LNCaP clone FGC (cell line): ENCODE data around the gene GNB1.

Source experiments
- DNase-seq: peaks from one replicate; pipeline ENCODE4 v3.0.0-alpha.2; 2011; ENCODE audit warnings: low read depth
- H3K4me3 ChIP-seq: 2 replicates; pipeline ENCODE4 v1.5.1; 2011; ENCODE audit warnings: mild to moderate bottlenecking, low read depth, low read length, control low read depth
- TF ChIP-seq, protein P1 (sequence below): IDR thresholded peaks from 2 replicates; pipeline ENCODE4 v1.5.1; 2012; ENCODE audit warnings: mild to moderate bottlenecking; ENCODE audit not compliant: control insufficient read depth, insufficient read depth; ENCODE audit errors: extremely low read depth

The GNB1 gene

GRCh38 chr1:1778663-1779319, 112.1 kb downstream of the GNB1 start:
- TF ChIP-seq, protein P1, sequence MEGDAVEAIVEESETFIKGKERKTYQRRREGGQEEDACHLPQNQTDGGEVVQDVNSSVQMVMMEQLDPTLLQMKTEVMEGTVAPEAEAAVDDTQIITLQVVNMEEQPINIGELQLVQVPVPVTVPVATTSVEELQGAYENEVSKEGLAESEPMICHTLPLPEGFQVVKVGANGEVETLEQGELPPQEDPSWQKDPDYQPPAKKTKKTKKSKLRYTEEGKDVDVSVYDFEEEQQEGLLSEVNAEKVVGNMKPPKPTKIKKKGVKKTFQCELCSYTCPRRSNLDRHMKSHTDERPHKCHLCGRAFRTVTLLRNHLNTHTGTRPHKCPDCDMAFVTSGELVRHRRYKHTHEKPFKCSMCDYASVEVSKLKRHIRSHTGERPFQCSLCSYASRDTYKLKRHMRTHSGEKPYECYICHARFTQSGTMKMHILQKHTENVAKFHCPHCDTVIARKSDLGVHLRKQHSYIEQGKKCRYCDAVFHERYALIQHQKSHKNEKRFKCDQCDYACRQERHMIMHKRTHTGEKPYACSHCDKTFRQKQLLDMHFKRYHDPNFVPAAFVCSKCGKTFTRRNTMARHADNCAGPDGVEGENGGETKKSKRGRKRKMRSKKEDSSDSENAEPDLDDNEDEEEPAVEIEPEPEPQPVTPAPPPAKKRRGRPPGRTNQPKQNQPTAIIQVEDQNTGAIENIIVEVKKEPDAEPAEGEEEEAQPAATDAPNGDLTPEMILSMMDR, result peak; percentile 24
- peak; percentile 44 for DNase-seq
- H3K4me3 ChIP-seq, result peak overlapping the region; percentile 83

GRCh38 chr1:1777950-1778662, 112.8 kb downstream of the GNB1 start, which contains the start of gene NADK:
TSS of gene NADK (minus strand) at chr1:1778470. CDS start at chr1:1765406, 13,064 bp downstream.
- peak within 1 kb of the TSS; percentile 83 for H3K4me3 ChIP-seq
- TF ChIP-seq, protein P1, result no peak
- no peak for DNase-seq

- no peak for DNase-seq
- TF ChIP-seq, protein P1, result no peak
- H3K4me3 ChIP-seq, result peak overlapping the region; percentile 83
Observed at GRCh38 chr1:1777583-1777899, 113.3 kb downstream of the GNB1 start.

DNA sequence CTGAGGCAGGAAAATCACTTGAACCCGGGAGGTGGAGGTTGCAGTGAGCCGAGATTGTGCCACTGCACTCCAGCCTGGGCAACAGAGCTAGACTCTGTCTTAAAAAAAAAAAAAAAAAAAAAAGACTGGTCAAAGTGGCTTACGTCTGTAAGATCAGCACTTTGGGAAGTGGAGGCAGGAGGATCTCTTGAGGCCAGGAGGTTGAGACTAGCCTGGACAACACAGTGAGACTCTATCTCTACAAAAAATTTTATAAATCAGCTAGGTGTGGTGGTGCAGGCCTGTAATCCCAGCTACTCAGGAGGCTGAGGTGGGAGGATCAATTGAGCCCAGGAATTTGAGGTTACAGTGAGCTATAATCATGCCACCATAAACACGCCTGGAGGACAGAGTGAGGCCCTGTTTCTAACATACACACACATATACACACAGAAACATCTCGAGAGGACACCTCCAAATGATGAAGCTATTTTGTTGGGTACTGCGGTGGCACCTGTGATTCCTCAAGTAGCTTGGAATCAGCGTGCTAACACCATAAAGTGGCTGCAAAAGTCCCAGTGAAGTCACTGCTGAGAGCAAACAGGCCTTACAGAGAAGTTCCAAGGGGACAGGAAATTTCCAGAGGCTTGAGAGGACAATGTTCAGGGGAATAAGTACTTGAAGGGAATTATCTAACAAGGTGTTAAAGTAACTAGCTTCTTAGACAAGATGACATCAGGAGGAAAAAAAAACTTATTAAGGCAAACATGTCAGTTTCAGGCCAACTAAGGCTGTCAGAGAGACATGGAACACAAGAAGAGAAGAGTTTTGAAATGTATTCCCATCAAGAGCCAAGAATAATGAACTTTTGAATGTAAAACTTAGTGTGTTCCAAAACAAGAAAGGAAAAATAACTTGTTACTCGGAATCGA, 114.0 kb downstream of the GNB1 start:
- peak overlapping the region; percentile 83 for H3K4me3 ChIP-seq
- no peak for DNase-seq
- TF ChIP-seq, protein P1, result no peak

DNA sequence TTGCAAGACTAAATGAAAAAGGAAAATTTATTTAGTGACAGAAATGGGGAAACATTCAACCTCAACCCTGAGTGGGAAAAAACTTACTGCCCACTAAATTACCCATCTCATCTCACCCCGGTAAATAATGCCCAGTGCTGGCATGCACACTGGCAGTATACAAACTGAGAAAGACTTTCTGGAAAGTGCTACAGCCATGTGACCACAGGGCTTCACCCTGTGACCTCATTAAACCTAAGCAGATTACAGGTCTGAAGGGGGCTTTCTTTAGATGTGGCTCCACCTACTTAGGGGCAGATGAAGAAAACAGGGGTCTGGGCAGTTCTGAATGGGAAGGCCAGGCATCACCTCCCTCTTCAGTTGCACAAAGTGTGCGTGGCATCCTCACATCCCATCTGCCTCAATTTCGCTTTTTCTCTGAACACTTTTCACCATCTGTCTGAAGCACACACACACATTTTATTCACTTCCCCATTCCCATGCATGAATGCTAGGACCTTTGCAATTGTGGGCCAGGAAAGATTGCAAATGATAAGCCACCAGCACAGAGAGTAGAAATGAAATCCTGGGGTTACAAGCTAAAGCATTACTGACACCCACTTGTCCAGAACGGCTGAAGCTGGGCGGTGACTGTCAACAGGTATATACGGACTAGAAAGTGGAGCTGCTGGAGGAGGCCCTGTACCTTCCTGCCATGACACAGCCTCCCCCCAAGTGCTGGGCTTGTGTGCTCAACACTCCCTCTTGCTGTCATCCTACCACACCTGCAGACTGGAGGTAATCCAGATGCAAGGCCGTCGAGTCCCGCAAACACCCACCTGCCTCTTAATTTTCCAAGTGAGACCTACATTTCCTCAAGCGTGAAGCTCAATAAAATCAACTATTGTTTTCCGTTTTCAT, 115.3 kb downstream of the GNB1 start:
- H3K4me3 ChIP-seq, result no peak overlapping the region
- DNase-seq, result no peak
- TF ChIP-seq, protein P1, result 0 out of 2 replicates have a peak, but pooled peaks have one; percentile 7

DNA sequence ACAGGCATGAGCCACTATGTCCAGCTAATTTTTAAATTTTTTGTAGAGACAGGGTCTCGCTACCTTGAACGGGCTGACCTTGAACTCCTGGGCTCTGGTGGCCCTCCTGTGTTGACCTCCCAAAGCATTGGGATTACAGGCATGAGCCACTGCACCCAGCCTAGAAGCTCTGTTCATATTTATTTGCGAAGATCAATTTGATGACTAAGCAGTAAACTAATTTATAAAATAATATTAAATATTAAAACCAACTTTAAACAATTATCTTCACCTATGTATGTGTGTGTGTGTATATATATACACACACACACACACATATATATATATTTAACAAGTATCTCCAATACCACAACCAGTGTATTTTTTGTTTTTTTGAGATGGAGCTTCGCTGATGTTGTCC, 117.0 kb downstream of the GNB1 start:
- H3K4me3 ChIP-seq, result no peak overlapping the region
- TF ChIP-seq, protein P1, result no peak
- DNase-seq, result no peak
